HG03342 (cell line): ENCODE results near the gene ARMC7.

ENCODE experiments used
- ATAC-seq: cut with Tn5 transposase; IDR thresholded peaks from one replicate; pipeline ENCODE4 v1.9.1; 2021; ENCODE audit warnings: mild to moderate bottlenecking, moderate library complexity; ENCODE audit not compliant: unreplicated experiment

The ARMC7 gene

GRCh38 chr17:75098861-75099260, 10.9 kb upstream of the ARMC7 start:
- ATAC-seq: no peak

- ATAC-seq: no peak
These were observed 9.7 kb upstream of the ARMC7 start for GRCh38 chr17:75099881-75100595.

- no peak for ATAC-seq
These were observed 7.4 kb upstream of the ARMC7 start for GRCh38 chr17:75102385-75102821.

- ATAC-seq: no peak
These were observed 5.9 kb upstream of the ARMC7 start for GRCh38 chr17:75103601-75104554.

- ATAC-seq: no peak
These were observed 4.4 kb upstream of the ARMC7 start for GRCh38 chr17:75105126-75106080.

GRCh38 chr17:75108193-75108592, 1.6 kb upstream of the ARMC7 start:
- ATAC-seq: no peak

GRCh38 chr17:75109046-75109406, 743 bp upstream of the ARMC7 start:
- no peak for ATAC-seq

- no peak for ATAC-seq
These were observed 617 bp downstream of the ARMC7 start for GRCh38 chr17:75110234-75110937.

GRCh38 chr17:75111777-75112335, 2.1 kb downstream of the ARMC7 start:
- no peak for ATAC-seq

- ATAC-seq: peak; percentile 48
These were observed 4.2 kb downstream of the ARMC7 start for GRCh38 chr17:75113798-75114551.

GRCh38 chr17:75114552-75115314, 5.0 kb downstream of the ARMC7 start:
- no peak for ATAC-seq

- ATAC-seq: no peak
These were observed 5.8 kb downstream of the ARMC7 start for GRCh38 chr17:75115555-75115954.

GRCh38 chr17:75116737-75117136, 7.0 kb downstream of the ARMC7 start:
- ATAC-seq: no peak

- ATAC-seq: no peak
These were observed 8.5 kb downstream of the ARMC7 start for GRCh38 chr17:75118307-75118706.

- ATAC-seq: no peak
These were observed 14.5 kb downstream of the ARMC7 start for GRCh38 chr17:75124041-75124818.

- no peak for ATAC-seq
These were observed 15.0 kb downstream of the ARMC7 start for GRCh38 chr17:75124819-75125162.

GRCh38 chr17:75125984-75126383, 16.2 kb downstream of the ARMC7 start:
- no peak for ATAC-seq

- ATAC-seq: no peak
These were observed 17.2 kb downstream of the ARMC7 start for GRCh38 chr17:75126954-75127353.
